VCaP (cell line): ENCODE results near the gene IRF2.

Experiments used
- H3K27ac ChIP-seq: fragments of 450-650 bp; 2 replicates; pipeline ENCODE4 v1.5.1; 2017
- CTCF ChIP-seq: fragments of 450-650 bp; conservative IDR thresholded peaks from 2 replicates; pipeline ENCODE4 v1.5.1; 2017; ENCODE audit warnings: mild to moderate bottlenecking, moderate library complexity

The IRF2 gene

DNA sequence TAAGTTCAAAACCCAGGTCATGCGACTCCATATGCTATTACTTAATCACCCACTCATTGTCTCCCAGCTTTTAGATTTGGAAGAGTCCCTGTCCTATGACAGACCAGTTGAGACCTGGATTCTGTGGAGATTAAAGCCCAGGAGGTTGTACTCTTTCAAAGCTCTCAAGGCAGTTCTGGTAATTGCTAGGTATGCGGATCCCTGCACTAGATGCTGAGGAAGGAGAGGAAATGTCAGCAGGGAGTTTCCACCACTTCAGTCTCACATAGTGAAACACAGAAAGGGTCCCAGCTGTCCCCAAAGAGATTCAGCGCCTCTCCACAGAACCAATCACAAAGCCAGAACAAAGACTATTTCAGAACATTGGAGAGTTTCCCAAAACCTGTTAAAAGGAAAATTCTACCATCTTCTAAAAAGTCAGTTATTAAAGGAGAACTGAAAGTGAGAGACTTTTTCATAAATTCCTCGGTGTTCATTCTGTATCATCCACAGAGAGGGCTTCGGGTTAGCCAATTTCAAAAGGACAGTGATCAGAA lies 53.4 kb downstream of the IRF2 start:
- no peak for TF ChIP-seq CTCF
- H3K27ac ChIP-seq = no peak overlapping the region

GRCh38 chr4:184420402-184420801 lies 53.9 kb downstream of the IRF2 start:
- H3K27ac ChIP-seq = no peak overlapping the region
- no peak for TF ChIP-seq CTCF

GRCh38 chr4:184419976-184420375 lies 54.4 kb downstream of the IRF2 start:
- TF ChIP-seq CTCF = no peak
- H3K27ac ChIP-seq = no peak overlapping the region

GRCh38 chr4:184417802-184418511 lies 56.4 kb downstream of the IRF2 start:
- TF ChIP-seq CTCF = no peak
- no peak overlapping the region for H3K27ac ChIP-seq

GRCh38 chr4:184416913-184417734 lies 57.2 kb downstream of the IRF2 start:
- no peak overlapping the region for H3K27ac ChIP-seq
- no peak for TF ChIP-seq CTCF

- no peak for TF ChIP-seq CTCF
- peak overlapping the region; percentile 32 for H3K27ac ChIP-seq
Measured at GRCh38 chr4:184415071-184415470, 59.3 kb downstream of the IRF2 start.

GRCh38 chr4:184413261-184414046 lies 60.9 kb downstream of the IRF2 start:
- H3K27ac ChIP-seq = peak overlapping the region; percentile 32; the same call in 1 of the 2 replicates
- TF ChIP-seq CTCF = no peak
